HFFc6 (cell line): ENCODE data around the gene DNAAF8. TPM values are rescaled to one million over a fixed set of nuclear protein-coding genes. Genes with fewer than 3 reads are reported as not detected.

ENCODE experiments used
- DNase-seq: peaks from one replicate; pipeline ENCODE4 v3.0.0-alpha.2; 2018
- H3K27ac Mint-ChIP-seq: 2 replicates; pipeline ENCODE4 v1.8.0; 2020; ENCODE audit warnings: mild to moderate bottlenecking, mixed read lengths
- H3K27me3 Mint-ChIP-seq: 2 replicates; pipeline ENCODE4 v1.8.0; 2021; ENCODE audit warnings: mild to moderate bottlenecking, moderate library complexity, mixed read lengths; ENCODE audit not compliant: insufficient read depth
- H3K36me3 Mint-ChIP-seq: 2 replicates; pipeline ENCODE4 v1.8.0; 2021; ENCODE audit warnings: low read depth, mixed read lengths
- H3K4me1 Mint-ChIP-seq: 2 replicates; pipeline ENCODE4 v1.8.0; 2020; ENCODE audit warnings: low read depth, mixed read lengths
- H3K4me3 Mint-ChIP-seq: 2 replicates; pipeline ENCODE4 v1.8.0; 2020; ENCODE audit warnings: mild to moderate bottlenecking, moderate library complexity, mixed read lengths
- H3K9me3 Mint-ChIP-seq: 2 replicates; pipeline ENCODE4 v1.8.0; 2020; ENCODE audit warnings: mild to moderate bottlenecking, mixed read lengths
- CTCF ChIP-seq: fragments of 200-600 bp; sonication (generic); IDR thresholded peaks from 2 replicates; pipeline ENCODE4 v1.5.0; 2021; ENCODE audit warnings: antibody characterized with exemption, mild to moderate bottlenecking
- total RNA-seq, 6 experiments: library from RNA; stranded (reverse); fragmentation: NEBNext Ultra II Directional; extraction: Animal tissue kit (Norgen Biotek cat#: 25700); gene quantifications; 2 replicates in 1 of 6; 3 replicates in 5 of 6; pipeline ENCODE4 v1.2.3, GENCODE V29; 2021

The DNAAF8 gene
- total RNA-seq, 6 experiments from 2014 or later = 1.1 to 2.8 (median 1.6) TPM

GRCh38 chr16:4729876-4730275 is 4.5 kb upstream of the DNAAF8 start:
- H3K4me1 Mint-ChIP-seq = peaks cover 8% of the 10 kb centered on the region
- TF ChIP-seq CTCF = no peak
- no peaks in the 10 kb centered on the region for H3K9me3 Mint-ChIP-seq
- no peak for DNase-seq
- H3K27ac Mint-ChIP-seq = no peak overlapping the region
- H3K36me3 Mint-ChIP-seq = peaks cover 9% of the 10 kb centered on the region
- no peak overlapping the region for H3K4me3 Mint-ChIP-seq
- peaks cover 2% of the 10 kb centered on the region for H3K27me3 Mint-ChIP-seq

GRCh38 chr16:4733211-4733742 is 1.1 kb upstream of the DNAAF8 start:
- H3K9me3 Mint-ChIP-seq = no peaks in the 10 kb centered on the region

GRCh38 chr16:4733747-4734062 is 632 bp upstream of the DNAAF8 start:
- no peak for DNase-seq
- Mint-ChIP-seq H3K36me3 (peaks cover 9% of the 10 kb centered on the region), H3K4me3 (peak overlapping the region; percentile 94), H3K27me3 (peaks cover 2% of the 10 kb centered on the region), H3K27ac (peak overlapping the region; percentile 51; the same call in 1 of the 2 replicates), H3K9me3 (no peaks in the 10 kb centered on the region), H3K4me1 (peaks cover 14% of the 10 kb centered on the region)
- TF ChIP-seq CTCF = no peak

More at GRCh38 chr16:4733211-4733742, 1.1 kb upstream of the DNAAF8 start:
- Mint-ChIP-seq H3K27ac (peak overlapping the region; percentile 49; the same call in 1 of the 2 replicates), H3K4me1 (peaks cover 14% of the 10 kb centered on the region), H3K36me3 (peaks cover 9% of the 10 kb centered on the region), H3K4me3 (peak overlapping the region; percentile 94), H3K27me3 (peaks cover 2% of the 10 kb centered on the region)
- no peak for TF ChIP-seq CTCF
- DNase-seq = no peak

GRCh38 chr16:4734730-4735535 is 596 bp downstream of the DNAAF8 start:
- peak; percentile 68 for DNase-seq
- Mint-ChIP-seq H3K4me1 (peaks cover 14% of the 10 kb centered on the region), H3K36me3 (peaks cover 9% of the 10 kb centered on the region), H3K9me3 (no peaks in the 10 kb centered on the region), H3K4me3 (peak overlapping the region; percentile 94), H3K27ac (peak overlapping the region; percentile 96), H3K27me3 (peaks cover 2% of the 10 kb centered on the region)
- no peak for TF ChIP-seq CTCF

GRCh38 chr16:4736546-4736945 is 2.2 kb downstream of the DNAAF8 start:
- DNase-seq = no peak
- no peak overlapping the region; the same call in 1 of the 2 replicates for H3K27ac Mint-ChIP-seq
- TF ChIP-seq CTCF = no peak
- no peak overlapping the region for H3K4me3 Mint-ChIP-seq
- H3K9me3 Mint-ChIP-seq = no peaks in the 10 kb centered on the region
- H3K27me3 Mint-ChIP-seq = peaks cover 2% of the 10 kb centered on the region
- peaks cover 14% of the 10 kb centered on the region for H3K4me1 Mint-ChIP-seq
- H3K36me3 Mint-ChIP-seq = peaks cover 5% of the 10 kb centered on the region
